HL-60 (cell line): Measurements from ENCODE around the gene DHDDS.
A peak's percentile ranks its signal among the peaks of the same experiment; 100 is the strongest.

ENCODE experiments used
- DNase-seq, 2 experiments: peaks; one replicate each; pipeline ENCODE4 v3.0.0-alpha.2; 2010 to 2020; ENCODE audit warnings: low read depth in 1 of 2, low spot score in 1 of 2
- H3K27ac ChIP-seq: fragments of 250-450 bp; sonication (Bioruptor Pico); replicated peaks from 2 replicates; pipeline ENCODE4 v1.5.1; 2020; ENCODE audit warnings: mild to moderate bottlenecking, moderate library complexity
- H3K27me3 ChIP-seq: fragments of 250-450 bp; sonication (Bioruptor Pico); 2 replicates; pipeline ENCODE4 v1.5.1; 2021; ENCODE audit warnings: mild to moderate bottlenecking, moderate library complexity; ENCODE audit not compliant: insufficient read depth, poor library complexity, severe bottlenecking
- H3K4me3 ChIP-seq: replicated peaks from 2 replicates; pipeline ENCODE4 v1.5.1; 2011; ENCODE audit warnings: mild to moderate bottlenecking, control low read depth, low read length; ENCODE audit not compliant: insufficient read depth
- CTCF ChIP-seq: IDR thresholded peaks from one replicate; pipeline ENCODE4 v1.5.1; 2011; ENCODE audit warnings: low read length, control low read depth, inconsistent platforms; ENCODE audit not compliant: insufficient read depth
- GABPA ChIP-seq: IDR thresholded peaks from 2 replicates; pipeline ENCODE4 v1.6.1; 2012; ENCODE audit warnings: low read depth
- POLR2AphosphoS5 ChIP-seq: IDR thresholded peaks from 2 replicates; pipeline ENCODE4 v1.6.1; 2012; ENCODE audit warnings: low read depth
- REST ChIP-seq: IDR thresholded peaks from 2 replicates; pipeline ENCODE4 v1.6.1; 2012; ENCODE audit warnings: low read depth; ENCODE audit not compliant: insufficient replicate concordance
- SPI1 ChIP-seq: IDR thresholded peaks from 2 replicates; pipeline ENCODE4 v1.6.1; 2012; ENCODE audit warnings: low read depth, mild to moderate bottlenecking, borderline replicate concordance

DHDDS gene

GRCh38 chr1:26470878-26471497 is 38.9 kb downstream of the DHDDS start:
- TF ChIP-seq SPI1 (no peak), GABPA (no peak), POLR2AphosphoS5 (no peak), CTCF (no peak), REST (no peak)
- no peaks in the 10 kb centered on the region for H3K27me3 ChIP-seq
- peak overlapping the region; percentile 82 for H3K4me3 ChIP-seq
- DNase-seq, result peak in 1 of 2 experiments; percentile 40
- H3K27ac ChIP-seq, result peak overlapping the region; percentile 99

DNA sequence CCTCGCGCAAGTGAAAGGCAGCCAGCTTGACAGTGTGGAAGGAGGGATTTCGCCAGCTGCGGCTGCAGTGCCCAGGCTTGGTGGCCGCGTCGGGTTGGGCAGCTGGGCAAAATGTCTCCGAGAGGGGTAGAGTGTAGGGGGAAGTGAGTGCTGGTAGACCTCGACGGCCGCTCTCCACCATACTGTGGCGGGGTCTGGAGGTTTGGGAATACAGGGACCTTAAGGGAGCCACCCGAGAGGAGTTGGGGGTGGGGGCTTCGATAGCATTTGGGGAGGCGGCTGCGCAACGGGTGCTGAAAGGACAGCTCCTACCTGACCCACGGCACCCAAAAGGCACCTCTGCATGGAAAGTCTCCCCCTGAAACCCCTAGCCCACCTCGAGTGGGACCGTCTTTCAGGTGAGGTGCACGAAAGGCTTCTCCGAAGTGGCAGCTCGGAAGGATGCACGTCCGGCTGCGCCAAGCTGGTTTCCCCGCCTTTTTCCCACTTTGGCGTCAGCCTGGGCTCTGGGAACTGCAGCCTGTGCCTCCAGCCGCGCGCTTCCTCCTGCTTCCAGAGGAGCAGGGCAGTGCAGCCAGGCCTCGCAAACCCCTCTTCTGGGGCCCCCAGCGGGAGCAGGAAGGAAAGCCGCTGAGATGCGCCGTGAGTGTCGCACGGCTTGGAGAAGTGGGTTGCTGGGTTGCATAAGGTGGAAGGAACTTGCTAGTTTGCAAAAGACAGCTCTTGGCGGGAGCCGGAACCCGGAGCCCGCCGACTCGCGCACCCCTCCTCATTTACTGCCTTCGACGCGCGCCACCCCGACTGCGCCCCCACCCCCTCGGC is 39.6 kb downstream of the DHDDS start:
- Histone ChIP-seq H3K4me3 (peak overlapping the region; percentile 82), H3K27ac (peak overlapping the region; percentile 99), H3K27me3 (no peaks in the 10 kb centered on the region)
- peak; percentile 94 to 97 for DNase-seq
- TF ChIP-seq CTCF (no peak), GABPA (no peak), REST (peak; percentile 91), SPI1 (peak; percentile 69), POLR2AphosphoS5 (peak; percentile 63; the same call in 1 of the 2 replicates)

- peak within 1 kb of the TSS; percentile 82 for H3K4me3 ChIP-seq
- peak; percentile 44 for TF ChIP-seq REST
- TF ChIP-seq SPI1, result no peak
- peak; percentile 76 for TF ChIP-seq POLR2AphosphoS5
- no peak for TF ChIP-seq GABPA
- TF ChIP-seq CTCF, result no peak
- DNase-seq, result peak in 1 of 2 experiments; percentile 97
- H3K27ac ChIP-seq, result peak within 1 kb of the TSS; percentile 99
- no peaks in the 10 kb centered on the region for H3K27me3 ChIP-seq
Measured at GRCh38 chr1:26472320-26472900, 40.3 kb downstream of the DHDDS start, which contains the start of gene HMGN2. Gene HMGN2, plus strand, starts transcription at chr1:26472440. Its CDS starts 173 bp downstream, at chr1:26472613.
